GM18867 (cell line): Measurements from ENCODE around the gene TBX1.
"Not testable (repeated sequence)": the region's sequence is repeated elsewhere in the genome, so short reads cannot be mapped to it uniquely, and the experiment has no call there.

Experiments used
- ATAC-seq: cut with Tn5 transposase; IDR thresholded peaks from one replicate; pipeline ENCODE4 v1.9.1; 2021; ENCODE audit warnings: mild to moderate bottlenecking, moderate library complexity; ENCODE audit not compliant: unreplicated experiment

The TBX1 gene

DNA sequence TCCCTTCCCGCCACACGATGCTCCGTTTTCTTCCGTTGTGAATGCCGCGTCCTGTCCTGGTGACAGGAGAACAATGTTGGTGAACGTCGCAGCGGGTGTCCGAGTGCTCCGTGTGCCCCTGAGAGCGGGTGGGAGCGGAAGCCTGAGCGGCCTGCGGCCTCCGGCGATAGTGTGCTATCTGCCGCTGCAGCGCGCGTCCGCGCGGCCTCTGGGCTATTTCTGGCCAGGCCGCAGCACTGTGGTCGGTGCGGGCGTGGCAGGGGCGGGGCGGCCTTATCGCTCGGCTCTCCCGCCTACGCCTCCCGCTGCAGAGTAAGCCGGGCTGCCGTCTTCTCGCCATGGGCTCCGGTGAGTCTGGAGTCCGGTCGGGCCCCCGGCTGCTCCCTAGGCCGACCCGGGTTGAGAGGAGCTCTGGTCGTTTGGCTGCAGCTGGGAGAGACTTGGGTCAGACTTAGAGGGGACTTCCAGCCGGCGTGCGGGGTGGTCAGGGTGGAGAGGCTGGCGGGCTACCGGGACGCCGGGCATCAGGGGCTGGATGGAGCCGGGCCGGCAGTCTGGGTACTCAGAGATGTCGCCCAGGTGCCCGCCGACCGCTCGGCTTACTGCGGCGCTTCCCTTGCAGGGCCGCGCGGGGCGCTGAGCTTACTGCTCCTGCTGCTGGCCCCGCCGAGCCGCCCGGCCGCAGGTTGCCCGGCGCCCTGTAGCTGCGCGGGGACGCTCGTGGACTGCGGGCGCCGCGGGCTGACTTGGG is 37.2 kb upstream of the TBX1 start, which contains the start of gene GP1BB:
Gene GP1BB, plus strand, starts transcription at position 308 of the 751 bp plus-strand sequence. Its CDS starts 31 bp downstream, at position 339.
- ATAC-seq, result no peak

DNA sequence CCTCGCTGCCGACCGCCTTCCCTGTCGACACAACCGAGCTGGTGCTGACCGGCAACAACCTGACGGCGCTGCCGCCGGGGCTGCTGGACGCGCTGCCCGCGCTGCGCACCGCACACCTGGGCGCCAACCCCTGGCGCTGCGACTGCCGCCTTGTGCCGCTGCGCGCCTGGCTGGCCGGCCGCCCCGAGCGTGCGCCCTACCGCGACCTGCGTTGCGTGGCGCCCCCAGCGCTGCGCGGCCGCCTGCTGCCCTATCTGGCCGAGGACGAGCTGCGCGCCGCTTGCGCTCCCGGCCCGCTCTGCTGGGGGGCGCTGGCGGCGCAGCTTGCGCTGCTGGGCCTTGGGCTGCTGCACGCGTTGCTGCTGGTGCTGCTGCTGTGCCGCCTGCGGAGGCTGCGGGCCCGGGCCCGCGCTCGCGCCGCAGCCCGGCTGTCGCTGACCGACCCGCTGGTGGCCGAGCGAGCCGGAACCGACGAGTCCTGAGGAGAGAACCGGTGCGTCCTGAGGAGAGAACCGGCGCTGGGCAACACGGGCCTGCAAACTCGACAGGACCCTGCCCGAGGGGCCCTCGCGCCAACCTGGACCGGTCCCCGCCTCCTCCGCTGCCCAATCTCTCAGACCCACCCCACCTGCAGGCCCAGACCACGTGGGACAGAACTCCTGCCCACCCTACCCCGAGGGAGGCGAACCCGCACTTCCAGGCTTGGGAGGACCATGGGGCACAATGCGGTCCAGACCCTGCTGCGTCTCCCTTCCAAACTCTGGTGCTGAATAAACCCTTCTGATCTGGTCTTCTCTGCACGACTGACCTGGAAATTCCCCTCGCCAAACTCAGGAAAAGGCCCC is 36.4 kb upstream of the TBX1 start:
- ATAC-seq, result no peak

DNA sequence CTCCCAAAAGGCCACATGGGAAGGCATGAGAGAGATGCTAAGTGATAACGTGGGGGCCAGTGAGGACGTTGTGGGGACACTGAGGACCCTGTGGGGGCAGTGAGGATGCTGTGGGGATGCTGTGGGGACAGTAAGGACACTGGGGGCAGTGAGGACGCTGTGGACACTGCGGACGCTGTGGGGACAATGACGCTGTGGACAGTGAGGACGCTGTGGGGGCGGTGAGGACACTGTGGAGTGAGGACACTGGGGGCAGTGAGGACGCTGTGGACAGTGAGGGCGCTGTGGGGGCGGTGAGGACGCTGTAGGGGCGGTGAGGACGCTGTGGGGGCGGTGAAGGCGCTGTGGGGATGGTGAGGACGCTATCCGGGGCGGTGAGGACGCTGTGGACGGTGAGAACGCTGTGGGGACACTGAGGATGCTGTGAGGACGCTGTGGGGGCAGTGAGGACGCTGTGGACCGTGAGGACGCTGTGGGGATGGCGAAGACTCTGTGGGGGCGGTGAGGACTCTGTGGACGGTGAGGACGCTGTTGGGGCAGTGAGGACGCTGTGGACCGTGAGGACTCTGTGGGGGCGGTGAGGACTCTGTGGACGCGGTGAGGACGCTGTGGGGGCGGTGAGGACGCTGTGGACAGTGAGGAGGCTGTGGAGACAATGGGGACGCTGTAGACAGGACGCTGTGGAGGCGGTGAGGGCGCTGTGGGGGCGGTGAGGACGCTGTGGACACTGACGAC is 35.5 kb upstream of the TBX1 start:
- no peak for ATAC-seq

DNA sequence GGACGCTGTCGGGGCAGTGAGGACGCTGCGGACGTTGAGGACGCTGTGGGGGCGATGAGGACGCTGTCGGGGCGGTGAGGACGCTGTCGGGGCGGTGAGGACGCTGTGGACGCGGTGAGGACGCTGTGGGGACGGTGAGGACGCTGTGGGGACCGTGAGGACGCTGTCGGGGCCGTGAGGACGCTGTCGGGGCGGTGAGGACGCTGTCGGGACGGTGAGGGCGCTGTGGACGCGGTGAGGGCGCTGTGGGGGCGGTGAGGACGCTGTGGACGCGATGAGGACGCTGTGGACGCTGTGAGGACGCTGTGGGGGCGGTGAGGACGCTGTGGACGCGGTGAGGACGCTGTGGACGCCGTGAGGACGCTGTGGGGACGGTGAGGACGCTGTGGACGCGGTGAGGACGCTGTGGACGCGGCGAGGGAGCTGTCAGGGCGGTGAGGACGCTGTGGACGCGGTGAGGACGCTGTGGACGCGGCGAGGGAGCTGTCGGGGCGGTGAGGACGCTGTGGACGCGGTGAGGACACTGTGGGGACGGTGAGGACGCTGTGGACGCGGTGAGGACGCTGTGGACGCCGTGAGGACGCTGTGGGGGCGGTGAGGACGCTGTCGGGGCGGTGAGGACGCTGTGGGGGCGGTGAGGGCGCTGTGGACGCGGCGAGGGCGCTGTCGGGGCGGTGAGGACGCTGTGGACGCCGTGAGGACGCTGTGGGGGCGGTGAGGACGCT is 34.4 kb upstream of the TBX1 start:
- not testable (repeated sequence) for ATAC-seq

DNA sequence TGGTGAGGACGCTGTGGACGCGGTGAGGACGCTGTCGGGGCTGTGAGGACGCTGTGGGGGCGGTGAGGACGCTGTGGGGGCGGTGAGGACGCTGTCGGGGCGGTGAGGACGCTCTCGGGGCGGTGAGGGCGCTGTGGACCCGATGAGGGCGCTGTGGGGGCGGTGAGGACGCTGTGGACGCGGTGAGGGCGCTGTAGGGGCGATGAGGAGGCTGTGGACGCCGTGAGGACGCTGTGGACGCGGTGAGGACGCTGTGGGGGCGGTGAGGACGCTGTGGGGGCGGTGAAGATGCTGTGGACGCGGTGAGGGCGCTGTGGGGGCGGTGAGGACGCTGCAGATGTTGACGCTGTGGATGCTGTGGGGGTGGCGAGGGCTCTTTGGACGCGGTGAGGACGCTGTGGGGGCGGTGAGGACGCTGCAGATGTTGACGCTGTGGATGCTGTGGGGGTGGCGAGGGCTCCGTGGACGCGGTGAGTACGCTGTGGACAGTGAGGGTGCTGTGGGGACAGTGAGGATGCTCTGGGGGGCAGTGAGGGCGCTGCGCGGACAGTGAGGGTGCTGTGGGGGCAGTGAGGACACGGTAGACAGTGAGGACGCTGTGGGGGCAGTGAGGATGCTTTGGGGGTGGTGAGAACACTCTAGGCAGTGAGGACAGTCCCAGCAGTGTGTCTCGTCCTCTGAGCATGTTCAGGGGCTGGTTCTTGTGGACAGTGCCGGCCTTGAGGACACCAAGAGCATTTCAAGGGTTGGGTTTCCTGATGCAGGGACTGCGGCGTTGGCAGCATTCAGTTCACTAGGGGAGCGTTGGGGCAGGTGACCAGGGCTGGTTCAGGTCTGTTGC is 33.0 kb upstream of the TBX1 start:
- ATAC-seq, result no peak

DNA sequence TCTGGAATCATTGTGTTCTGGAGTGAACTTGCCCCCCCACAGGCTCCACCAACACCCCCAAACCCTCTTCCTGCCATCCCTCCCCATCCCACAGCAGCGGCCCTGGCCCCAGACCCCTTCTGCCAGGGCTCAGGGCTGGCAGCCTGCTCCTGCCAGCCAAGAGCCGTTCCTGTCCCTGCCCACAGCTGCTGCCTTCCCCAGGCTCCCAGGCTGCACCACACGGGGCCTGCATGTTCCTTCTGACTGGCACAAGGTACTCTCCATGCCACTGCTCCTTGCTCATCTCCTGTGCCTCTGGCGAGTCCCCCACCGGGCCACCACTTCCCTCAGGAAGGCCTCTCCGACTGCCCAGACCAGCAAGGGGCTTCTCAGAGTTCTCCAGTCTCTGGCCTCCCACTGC is 32.3 kb upstream of the TBX1 start:
- ATAC-seq, result no peak

DNA sequence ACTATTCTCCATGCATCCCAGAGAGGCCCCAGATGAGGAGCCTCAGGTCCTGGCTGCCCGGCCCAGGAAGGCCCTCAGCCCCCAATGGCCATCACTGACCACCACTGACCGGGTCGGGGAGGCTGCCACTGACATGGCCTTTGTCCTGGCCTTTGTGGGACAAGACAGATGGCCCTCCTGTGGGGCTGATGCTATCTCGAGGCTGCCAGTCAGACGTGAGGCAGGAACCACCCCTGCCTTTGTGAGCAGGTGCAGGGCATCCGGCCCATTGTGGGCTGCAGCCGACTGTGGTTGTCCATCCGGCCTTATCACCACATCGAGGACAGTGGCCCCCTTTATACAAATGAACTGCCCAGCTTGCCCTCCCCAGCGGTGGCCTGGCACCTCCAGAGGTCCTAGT is 31.7 kb upstream of the TBX1 start:
- ATAC-seq, result no peak

DNA sequence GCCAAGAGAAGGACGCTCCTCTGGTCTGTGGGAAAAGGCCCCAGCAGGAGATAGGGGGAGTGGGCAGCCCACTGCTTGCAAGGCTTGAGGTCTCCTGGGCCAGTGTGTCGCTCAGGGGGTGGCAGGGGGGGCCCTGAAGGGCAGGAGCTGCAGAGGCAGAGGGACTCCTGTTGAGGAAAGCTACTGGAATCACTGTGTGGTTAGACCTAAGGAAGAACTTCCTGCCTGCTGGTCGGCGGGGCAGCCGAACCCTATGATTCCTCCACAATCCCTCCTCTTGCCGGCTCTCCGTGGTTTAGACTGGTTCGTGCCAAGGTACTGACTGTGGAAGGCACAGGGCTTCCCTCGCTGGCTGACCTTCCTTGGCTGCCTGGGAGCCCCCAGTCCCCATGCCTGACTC is 31.1 kb upstream of the TBX1 start:
- no peak for ATAC-seq

DNA sequence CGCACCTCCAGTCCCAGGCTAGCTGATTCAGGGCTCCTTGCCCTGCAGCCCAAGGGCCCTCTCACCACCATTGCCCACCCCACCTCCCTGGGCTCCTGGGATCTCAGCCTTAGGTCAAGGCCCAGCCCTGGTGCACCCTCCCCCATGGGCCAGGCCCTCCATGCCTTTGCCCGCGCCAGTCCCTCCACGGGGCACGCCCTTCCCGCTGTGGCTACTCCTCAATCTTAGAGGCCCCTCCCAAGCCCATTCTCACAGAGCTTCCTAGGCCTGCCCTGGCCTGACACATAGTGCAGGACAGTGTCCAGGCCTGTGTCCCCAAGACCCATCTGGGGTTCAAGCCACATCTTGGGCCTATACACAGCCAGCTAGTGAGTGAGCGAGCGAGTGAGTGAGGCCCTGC is 30.4 kb upstream of the TBX1 start:
- no peak for ATAC-seq

DNA sequence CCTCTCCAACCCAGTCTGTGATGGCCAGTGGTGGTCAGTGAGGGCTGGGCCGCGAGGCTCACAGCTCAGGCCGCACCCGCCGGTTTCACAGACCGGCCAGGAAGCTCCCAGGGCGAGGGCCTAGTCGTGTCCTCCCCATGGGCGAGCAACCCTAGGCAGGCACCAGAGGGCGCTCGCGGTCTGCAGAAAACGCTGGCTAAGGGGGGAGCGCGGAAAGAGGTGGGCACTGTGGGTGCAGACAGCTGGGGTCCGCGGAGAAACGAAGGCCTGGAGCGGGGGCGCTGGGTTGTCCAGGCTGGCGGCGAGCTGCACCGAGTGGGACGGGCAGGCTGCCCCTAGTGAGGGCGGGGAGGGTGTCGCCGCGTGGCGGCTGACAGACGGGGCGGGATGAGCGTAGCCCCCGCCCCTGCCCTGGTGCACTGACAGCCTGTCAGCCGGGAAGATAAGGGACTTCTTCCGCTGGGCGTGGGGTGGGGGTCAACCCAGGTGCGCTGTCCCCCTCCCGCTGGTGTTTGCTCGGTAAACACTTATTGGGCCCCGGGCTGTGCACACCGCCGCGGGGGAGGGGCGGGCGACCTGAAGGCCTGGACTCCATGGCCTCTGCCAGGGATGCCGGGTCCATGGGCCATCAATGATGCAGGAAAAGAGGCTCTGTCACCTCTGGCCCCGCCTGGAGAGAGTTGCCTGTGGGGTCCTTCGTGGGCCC is 29.8 kb upstream of the TBX1 start:
- no peak for ATAC-seq

DNA sequence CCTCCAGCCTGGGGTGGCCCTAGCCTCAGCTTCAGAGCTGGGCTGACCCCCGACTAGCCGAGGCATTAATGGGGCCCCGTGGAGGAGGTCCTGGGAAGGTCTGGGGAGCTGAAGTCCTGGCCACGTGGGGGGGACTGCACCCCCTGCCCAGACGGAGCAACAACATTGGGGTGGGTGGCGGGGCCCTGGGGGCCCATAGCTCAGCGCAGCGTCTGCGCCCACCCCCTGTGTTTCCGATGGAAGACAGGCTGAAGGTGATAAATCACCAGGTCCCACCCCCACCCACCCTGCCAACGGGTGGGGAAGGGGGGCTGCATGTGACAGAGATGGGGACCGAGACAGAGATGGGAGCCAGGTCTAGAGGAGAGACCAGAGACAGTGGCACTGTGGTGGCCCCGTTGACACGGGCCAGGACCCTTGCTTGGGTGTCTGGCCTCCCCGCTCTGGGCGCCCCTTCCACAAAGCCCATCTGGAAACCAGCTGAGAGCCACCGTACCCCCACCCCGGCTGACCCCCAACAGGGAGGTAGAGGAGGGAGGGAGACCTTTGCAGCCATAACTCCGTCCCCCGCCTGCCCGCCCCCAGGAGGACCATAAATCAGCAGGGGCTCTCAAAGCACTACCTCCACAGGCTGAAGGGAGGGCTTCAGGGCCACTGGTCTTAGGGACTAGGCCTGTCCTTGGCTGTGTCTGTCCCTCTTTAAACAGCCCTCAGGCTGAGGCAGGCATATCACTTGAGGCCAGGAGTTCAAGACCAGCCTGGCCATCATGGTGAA is 29.0 kb upstream of the TBX1 start:
- no peak for ATAC-seq

DNA sequence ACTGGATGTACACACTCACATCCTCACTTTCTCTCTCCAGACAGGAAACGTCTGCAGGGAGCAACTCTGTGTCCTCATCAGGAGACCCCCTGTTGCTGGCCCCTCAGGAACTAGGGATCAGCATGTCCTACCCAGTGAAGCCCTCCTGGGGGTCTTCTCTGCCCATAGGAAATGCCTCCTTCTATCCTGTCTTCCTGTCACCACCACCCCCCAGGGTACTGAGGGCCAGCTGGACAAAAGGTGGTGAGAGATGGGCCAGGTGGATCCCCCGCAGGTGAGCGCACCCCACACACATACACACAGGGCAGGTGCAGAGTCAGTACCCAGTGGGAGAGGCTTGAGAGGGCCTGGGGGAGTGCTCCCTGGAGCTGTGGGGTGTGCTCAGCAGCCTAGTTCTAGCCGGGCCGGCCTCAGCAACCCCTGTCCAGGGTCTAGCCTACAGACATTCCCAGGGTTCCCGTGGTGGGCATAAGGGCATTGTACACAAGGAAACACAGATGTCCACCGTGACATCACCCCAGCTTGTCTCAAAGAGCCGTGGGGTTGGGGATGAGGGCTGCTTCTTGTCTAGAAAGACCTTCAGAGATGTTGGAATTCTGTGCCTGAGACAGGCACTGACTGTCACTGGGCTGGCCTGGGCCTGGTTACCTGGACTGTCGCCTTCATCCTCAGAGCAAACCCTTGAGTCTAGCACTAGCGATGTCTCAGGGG is 28.0 kb upstream of the TBX1 start:
- no peak for ATAC-seq

DNA sequence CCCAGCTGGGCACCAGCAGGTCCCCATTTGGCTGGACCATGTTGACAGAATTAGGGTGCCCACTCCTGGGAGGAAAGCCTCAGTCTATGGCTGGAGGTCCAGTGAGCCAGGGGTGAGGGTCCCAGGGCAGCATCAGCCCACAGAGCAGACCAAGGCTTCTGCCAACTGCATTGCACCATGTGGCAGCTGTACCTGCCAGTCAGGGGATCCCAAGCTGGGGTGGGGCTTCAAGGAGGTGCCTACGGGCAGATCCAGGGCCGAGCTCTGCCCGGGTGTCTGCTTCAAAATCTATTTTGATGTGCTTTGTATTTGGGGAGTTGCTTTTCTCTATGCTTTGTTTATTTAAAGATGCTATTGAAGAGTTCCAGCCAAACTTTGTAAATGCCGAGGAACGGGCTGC is 26.8 kb upstream of the TBX1 start:
- ATAC-seq, result no peak

DNA sequence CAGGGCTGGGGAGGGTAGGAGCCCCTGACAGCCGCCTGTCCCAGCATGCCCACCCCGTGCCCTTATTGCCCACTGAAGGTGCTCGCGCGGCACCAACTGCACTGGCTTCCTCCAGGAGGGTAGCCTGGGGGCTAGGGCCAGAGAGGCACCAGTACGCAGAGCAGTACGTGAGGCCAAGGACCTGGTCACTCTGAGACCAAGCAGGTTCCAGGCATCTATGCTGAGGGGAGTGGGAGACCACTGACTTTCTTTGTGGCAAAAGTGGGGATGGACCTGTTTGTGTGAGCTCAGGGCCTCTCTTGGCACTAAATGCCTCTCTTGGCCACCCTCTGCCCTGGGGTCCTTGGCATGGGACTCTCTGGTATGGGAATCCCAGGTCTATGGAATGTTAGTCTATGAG is 26.4 kb upstream of the TBX1 start:
- ATAC-seq, result no peak

DNA sequence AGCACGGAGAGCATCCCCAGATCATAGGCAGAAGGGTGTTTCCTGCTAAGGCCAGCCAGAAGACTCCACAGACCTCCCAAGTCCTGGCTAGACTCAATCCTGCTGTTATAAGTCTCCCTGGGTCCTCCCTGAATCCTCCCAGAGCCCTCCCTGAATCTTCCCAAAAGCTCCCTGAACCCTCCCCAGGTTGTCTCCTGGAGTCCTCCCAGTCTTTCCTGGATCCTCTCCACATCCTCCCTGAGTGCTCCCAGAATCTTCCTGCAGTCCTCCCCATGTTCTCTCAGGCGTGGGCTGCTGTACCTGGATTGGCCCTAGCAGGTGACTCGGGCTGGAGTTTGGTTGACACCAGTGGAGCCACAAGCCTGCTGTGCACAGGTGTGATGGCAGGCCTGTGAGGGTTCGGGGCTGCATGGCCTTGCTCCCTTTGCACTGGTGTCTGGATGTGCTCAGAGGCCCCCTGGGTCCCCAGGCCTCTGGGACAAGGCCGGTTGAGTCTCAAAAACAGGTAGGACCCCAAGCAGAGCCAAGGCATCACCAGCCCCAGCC is 25.7 kb upstream of the TBX1 start:
- no peak for ATAC-seq

DNA sequence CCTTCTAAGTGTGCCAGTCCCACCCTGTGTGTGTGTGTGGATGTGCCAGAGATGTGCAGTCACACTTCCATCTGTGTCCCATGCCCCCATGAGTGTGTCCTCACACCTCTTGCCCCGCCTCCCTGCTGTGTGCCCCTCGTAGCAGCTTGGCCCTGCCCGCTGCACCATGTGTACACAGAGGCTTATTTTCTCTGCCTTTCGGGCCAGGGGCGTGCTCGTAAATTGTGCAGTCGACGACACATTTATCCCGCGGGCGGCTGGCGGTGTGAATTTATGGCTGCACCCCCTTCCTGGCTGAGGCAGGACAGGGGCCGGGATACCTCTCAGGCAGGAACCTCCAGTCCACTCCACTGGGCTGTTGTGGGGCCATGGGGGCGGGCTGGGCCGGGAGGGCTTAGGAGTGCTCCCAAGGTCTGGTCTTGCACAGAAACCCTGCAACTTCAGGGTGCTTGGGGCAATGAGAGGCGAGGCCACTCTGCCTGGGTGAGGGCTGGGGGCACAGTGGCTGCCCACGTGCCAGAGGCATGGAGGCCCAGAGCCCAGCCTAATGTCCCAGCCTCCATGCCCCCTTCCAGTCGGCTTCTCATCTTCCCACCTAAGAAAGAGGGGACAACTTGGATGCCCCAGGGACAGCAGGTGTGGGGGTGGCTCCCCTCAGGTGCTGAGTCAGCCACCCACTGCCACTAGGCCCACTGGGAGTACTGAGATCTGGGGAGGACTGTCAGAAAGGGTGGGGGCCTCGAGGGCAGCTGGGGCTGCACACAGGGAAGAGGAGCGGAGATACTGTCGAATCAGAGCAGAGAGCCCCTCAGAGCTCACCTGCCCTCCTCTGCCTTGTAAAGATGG is 24.7 kb upstream of the TBX1 start:
- no peak for ATAC-seq
